Activated T-cell treated with anti-CD3 and anti-CD28 coated beads, Interleukin-2, amount 50 U/mL, for 4 hours (primary cell): ENCODE results near the gene IGFLR1. TPM values are rescaled to one million over a fixed set of nuclear protein-coding genes. Genes with fewer than 3 reads are reported as not detected.
"Not testable (repeated sequence)": the region's sequence is repeated elsewhere in the genome, so short reads cannot be mapped to it uniquely, and the experiment has no call there.

Source experiments
- ATAC-seq, 2 donors: fragments of 200-7000 bp; cut with Tn5 transposase; one replicate each; pipeline ENCODE4 v1.10.0; 2021
- DNase-seq: peaks from one replicate; pipeline ENCODE4 v3.0.0-alpha.2; 2020
- H3K27me3 Mint-ChIP-seq: one replicate; pipeline ENCODE4 v1.8.0; 2021; ENCODE audit warnings: low read depth, mixed read lengths
- H3K36me3 Mint-ChIP-seq: one replicate; pipeline ENCODE4 v1.8.0; 2022; ENCODE audit warnings: mixed read lengths; ENCODE audit not compliant: insufficient read depth
- H3K4me1 Mint-ChIP-seq: one replicate; pipeline ENCODE4 v1.8.0; 2021; ENCODE audit warnings: low read depth, mixed read lengths
- H3K4me3 Mint-ChIP-seq: one replicate; pipeline ENCODE4 v1.8.0; 2021; ENCODE audit warnings: mild to moderate bottlenecking, moderate library complexity, mixed read lengths
- H3K9me3 Mint-ChIP-seq: one replicate; pipeline ENCODE4 v1.8.0; 2021; ENCODE audit warnings: mixed read lengths
- total RNA-seq, 3 donors: library from RNA; stranded (reverse); gene quantifications; one replicate each; pipeline ENCODE4 v1.2.1, GENCODE V29; 2021

IGFLR1 gene
- total RNA-seq, 3 donors from 2014 or later = 24.0 to 32.7 (median 29.8) TPM

DNA sequence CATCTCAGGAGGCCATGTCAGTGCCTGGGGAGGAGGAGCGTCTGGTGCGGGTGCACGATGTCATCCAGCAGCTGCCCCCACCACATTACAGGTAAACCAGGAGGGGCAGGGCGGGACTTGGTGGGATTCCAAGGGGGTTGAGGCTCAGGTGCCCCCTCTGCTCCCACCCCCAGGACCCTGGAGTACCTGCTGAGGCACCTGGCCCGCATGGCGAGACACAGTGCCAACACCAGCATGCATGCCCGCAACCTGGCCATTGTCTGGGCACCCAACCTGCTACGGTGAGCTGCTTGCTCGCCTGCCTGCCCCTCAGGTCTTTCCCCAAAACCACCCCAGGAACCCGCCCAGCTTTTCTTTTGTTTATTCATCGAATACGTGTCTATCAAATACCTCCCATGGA is 40.3 kb upstream of the IGFLR1 start:
- ATAC-seq = no peak
- Mint-ChIP-seq H3K9me3 (no peaks in the 10 kb centered on the region), H3K36me3 (peaks cover 11% of the 10 kb centered on the region), H3K4me1 (no peaks in the 10 kb centered on the region), H3K4me3 (no peak overlapping the region), H3K27me3 (no peaks in the 10 kb centered on the region)
- no peak for DNase-seq

DNA sequence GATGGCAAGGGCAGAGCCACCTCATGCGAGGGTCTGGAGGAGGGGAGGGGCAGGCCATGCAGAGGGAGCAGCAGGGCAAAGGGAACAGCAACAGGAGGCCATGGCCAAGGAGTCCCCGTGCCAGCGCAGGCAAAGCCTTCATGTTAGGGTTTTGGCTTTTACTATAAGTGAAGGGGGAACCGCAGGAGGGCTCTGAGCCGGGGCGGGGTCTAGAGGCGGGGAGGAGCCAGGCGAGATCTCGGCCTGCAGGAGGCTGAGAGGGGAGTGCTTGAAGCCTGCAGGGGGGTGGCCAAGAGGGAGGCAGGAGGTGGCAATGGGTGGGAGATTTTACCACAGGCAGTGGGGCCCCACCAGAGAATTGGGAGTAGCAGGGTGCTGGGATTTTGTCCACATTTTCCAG is 39.4 kb upstream of the IGFLR1 start:
- ATAC-seq = no peak
- Mint-ChIP-seq H3K36me3 (peaks cover 11% of the 10 kb centered on the region), H3K27me3 (no peaks in the 10 kb centered on the region), H3K9me3 (no peaks in the 10 kb centered on the region), H3K4me1 (peaks cover 3% of the 10 kb centered on the region), H3K4me3 (no peak overlapping the region)
- DNase-seq = no peak

DNA sequence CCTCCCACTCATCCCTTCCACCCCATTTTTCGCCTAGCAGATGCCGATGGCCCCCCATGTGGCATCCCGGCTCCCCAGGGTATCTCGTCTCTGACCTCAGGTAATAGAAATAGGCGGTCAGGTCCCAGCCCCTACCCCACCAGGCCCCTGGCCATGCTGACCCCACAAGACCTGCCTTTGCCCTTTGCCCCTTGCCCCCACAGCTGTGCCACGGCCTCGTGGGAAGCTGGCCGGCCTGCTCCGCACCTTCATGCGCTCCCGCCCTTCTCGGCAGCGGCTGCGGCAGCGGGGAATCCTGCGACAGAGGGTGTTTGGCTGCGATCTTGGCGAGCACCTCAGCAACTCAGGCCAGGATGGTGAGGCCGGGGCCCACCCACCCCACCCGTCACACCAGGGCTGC is 38.5 kb upstream of the IGFLR1 start:
- no peaks in the 10 kb centered on the region for H3K27me3 Mint-ChIP-seq
- H3K9me3 Mint-ChIP-seq = no peaks in the 10 kb centered on the region
- ATAC-seq = no peak
- H3K4me1 Mint-ChIP-seq = peaks cover 10% of the 10 kb centered on the region
- no peak overlapping the region for H3K4me3 Mint-ChIP-seq
- no peak for DNase-seq
- peaks cover 11% of the 10 kb centered on the region for H3K36me3 Mint-ChIP-seq

DNA sequence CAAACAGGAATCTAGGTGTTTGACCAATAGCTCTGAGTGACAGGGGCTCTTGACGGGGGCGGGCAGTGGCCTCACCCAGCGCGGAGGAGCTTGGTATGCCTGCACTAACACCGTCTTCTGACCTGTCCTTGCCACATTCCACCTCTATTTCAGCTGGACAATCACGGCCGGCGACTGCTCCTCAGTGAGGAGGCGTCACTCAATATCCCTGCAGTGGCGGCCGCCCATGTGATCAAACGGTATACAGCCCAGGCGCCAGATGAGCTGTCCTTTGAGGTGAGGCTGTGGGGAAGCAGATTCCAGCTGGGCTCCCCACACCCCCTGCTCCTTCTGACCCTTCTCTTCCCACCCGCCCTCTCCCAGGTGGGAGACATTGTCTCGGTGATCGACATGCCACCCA is 37.8 kb upstream of the IGFLR1 start:
- no peak for ATAC-seq
- Mint-ChIP-seq H3K9me3 (no peaks in the 10 kb centered on the region), H3K27me3 (no peaks in the 10 kb centered on the region)

DNA sequence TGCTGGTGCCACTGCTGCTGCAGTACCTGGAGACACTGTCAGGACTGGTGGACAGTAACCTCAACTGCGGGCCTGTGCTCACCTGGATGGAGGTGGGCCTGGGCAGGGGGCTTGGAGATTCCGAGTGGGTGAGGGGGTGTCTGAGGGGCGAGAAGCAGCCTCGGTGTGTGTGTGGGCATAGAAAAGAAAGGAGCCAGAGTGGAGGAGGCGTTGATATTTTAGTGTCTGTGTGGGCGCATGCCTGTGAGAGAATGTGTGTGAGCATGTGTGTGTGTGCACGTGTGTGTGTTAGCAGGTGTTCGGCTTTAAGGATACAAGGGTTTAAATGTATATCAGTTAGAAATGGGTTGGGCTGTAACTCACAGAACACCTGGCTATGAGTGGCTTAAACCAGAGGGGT is 36.8 kb upstream of the IGFLR1 start:
- Mint-ChIP-seq H3K4me1 (peaks cover 19% of the 10 kb centered on the region), H3K27me3 (no peaks in the 10 kb centered on the region), H3K4me3 (no peak overlapping the region), H3K36me3 (peaks cover 11% of the 10 kb centered on the region), H3K9me3 (no peaks in the 10 kb centered on the region)
- no peak for DNase-seq
- ATAC-seq = no peak

More for the DNA sequence above, 37.8 kb upstream of the IGFLR1 start:
- DNase-seq = no peak
- H3K36me3 Mint-ChIP-seq = peaks cover 11% of the 10 kb centered on the region
- peaks cover 11% of the 10 kb centered on the region for H3K4me1 Mint-ChIP-seq
- H3K4me3 Mint-ChIP-seq = no peak overlapping the region

DNA sequence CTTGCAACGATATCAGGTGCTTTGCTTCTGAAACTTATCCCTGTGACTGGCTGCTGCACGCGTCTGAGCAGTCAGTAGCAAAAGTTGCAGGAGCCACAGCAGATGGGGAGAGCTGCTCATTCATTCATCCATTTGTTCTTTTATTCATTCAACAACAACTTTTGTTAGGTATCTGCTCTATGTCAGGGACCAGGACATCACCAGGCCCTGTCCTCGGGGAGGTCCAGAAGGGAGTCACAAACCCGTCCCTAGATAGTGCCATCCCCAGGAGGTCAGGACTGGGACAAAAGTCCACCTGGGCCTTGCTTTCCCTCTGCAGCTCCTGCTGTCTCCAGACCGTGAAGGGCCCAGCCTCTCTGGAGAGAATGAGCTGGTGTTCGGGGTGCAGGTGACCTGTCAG is 35.7 kb upstream of the IGFLR1 start:
- H3K27me3 Mint-ChIP-seq = no peaks in the 10 kb centered on the region
- H3K4me1 Mint-ChIP-seq = peaks cover 19% of the 10 kb centered on the region
- DNase-seq (no peak), ATAC-seq (no peak)
- no peaks in the 10 kb centered on the region for H3K9me3 Mint-ChIP-seq
- peaks cover 7% of the 10 kb centered on the region for H3K36me3 Mint-ChIP-seq
- H3K4me3 Mint-ChIP-seq = no peak overlapping the region

DNA sequence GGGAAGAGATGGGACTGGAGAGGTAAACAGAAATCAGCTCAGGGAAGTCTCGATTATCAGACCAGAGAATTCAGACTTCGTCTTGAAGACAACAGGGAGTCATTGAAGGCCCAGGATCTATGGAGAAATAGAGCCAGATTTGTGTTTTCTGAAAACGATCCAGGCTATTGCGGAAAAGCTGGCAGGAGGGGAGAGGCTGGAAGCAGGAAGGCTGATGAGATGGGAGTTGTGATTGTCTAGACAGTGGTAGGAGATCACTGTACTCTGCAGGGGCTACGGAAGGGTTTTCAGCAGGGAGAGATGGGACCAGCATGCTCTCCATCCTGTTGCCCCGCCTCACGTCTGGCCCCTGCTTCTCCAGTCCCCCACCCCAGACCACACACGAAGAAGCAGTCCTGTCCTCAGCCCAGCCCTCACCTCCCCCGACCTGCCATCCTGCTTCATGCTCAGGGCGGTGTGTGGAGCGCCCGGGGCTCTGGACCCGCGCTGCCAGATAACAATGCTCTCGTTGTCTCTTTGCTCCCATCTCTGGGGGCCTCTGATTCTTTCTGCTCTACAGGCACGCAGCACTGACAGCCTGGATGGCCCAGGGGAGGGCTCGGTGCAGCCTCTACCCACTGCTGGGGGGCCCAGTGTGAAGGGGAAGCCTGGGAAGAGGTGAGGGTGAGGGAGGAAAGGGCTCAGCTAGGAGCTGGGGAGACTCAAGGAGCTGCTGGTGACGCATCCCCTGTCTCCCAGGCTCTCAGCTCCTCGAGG is 35.0 kb upstream of the IGFLR1 start:
- H3K9me3 Mint-ChIP-seq = no peaks in the 10 kb centered on the region
- no peak for DNase-seq
- peaks cover 19% of the 10 kb centered on the region for H3K4me1 Mint-ChIP-seq
- ATAC-seq = no peak
- H3K4me3 Mint-ChIP-seq = peak overlapping the region; percentile 59
- peaks cover 4% of the 10 kb centered on the region for H3K36me3 Mint-ChIP-seq
- H3K27me3 Mint-ChIP-seq = no peaks in the 10 kb centered on the region

DNA sequence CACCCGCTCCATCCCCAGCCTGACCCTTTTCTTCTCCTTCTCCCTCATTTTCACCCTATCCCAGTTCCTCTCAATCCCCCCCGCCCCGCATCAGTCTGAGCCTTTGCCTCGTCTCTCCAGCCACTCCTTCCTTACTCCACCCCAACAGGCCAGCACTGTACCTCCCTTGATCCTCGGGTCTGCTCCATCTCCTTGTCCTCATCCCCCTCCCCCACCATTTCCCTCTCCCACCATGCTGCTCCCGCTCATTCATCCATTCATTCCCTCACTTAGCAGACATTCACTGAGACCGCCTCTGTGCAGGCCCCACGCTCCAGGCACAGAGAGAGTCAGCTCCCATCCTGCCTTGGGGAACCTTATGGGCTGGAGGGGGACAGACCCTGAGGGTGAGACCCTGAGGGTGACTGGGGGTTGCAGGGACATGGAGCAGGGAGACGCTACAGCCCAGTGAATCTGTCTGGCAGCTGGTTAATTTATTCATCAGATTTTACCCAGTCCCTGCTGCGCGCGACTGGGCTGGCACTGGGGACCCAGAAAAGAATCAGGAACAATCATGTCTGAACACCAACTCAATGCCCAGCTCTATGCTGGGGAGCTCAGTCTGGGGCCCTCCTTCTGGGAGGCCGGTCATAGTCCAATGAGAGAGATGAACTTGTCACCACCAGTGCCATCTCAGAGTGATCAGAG is 34.0 kb upstream of the IGFLR1 start:
- H3K4me3 Mint-ChIP-seq = peak overlapping the region; percentile 59
- peaks cover 19% of the 10 kb centered on the region for H3K4me1 Mint-ChIP-seq
- no peak for DNase-seq
- H3K27me3 Mint-ChIP-seq = no peaks in the 10 kb centered on the region
- ATAC-seq = no peak
- no peaks in the 10 kb centered on the region for H3K36me3 Mint-ChIP-seq
- H3K9me3 Mint-ChIP-seq = no peaks in the 10 kb centered on the region

DNA sequence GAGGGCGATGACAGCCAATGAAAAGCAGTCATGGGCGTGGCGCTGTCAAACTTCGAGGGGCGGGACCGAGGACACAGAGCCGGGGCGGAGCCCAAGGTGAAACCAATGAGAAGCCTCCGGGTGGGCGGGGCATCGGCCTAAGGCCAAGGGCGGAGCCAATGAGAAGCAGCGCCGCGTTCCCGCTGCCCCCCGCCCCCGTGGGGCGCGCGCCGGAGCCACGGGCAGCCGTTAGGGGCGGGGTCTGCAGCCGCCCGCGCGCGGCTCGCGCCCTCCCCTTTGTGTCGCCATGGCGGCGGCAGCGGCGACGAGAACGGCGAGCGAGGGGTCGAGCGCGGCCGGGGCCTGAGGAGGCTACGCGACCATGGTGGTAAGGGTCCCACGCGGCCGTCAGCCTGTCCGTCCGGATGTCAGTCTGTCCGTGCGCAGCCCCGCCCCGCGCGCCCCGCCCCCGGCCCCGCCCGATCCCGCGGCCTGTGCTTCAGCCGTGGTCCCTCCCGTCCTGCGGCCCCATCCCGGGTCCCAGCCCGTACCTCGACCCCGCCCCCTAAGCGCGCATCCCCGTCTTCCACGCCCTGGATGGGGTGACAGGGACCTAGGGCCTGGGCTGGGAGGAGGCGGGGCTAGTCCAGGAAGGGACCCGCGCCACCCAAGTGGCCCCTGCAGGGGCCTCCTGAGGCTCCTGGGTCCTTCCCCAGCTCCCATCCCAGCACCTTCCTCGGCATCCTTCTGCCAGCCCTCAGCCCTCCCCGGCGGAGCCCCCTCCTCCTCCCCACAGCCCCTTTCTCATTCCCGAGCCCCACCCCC is 33.2 kb upstream of the IGFLR1 start, which contains the start of gene ARHGAP33:
Gene ARHGAP33 (plus strand): TSS at position 267 of the 804 bp plus-strand sequence. CDS start 95 bp downstream, at position 362.
- Mint-ChIP-seq H3K4me1 (peaks cover 19% of the 10 kb centered on the region), H3K9me3 (no peaks in the 10 kb centered on the region), H3K36me3 (no peaks in the 10 kb centered on the region), H3K27me3 (no peaks in the 10 kb centered on the region), H3K4me3 (peak within 1 kb of the TSS; percentile 71)
- ATAC-seq (peak; percentile 98 to 99), DNase-seq (peak; percentile 99)

DNA sequence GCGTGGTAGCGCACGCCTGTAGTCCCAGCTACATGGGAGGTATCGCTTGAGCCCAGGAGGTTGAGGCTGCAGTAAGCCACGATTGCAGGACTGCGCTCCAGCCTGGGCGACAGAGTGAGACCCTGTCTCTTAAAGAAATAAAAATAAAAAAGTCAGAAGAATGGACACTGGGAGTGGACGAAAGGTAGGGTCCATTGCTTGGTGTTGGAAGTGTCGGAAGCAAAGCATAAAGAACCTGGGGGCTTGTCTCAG is 32.7 kb upstream of the IGFLR1 start:
- no peaks in the 10 kb centered on the region for H3K27me3 Mint-ChIP-seq
- DNase-seq (no peak), ATAC-seq (no peak)

DNA sequence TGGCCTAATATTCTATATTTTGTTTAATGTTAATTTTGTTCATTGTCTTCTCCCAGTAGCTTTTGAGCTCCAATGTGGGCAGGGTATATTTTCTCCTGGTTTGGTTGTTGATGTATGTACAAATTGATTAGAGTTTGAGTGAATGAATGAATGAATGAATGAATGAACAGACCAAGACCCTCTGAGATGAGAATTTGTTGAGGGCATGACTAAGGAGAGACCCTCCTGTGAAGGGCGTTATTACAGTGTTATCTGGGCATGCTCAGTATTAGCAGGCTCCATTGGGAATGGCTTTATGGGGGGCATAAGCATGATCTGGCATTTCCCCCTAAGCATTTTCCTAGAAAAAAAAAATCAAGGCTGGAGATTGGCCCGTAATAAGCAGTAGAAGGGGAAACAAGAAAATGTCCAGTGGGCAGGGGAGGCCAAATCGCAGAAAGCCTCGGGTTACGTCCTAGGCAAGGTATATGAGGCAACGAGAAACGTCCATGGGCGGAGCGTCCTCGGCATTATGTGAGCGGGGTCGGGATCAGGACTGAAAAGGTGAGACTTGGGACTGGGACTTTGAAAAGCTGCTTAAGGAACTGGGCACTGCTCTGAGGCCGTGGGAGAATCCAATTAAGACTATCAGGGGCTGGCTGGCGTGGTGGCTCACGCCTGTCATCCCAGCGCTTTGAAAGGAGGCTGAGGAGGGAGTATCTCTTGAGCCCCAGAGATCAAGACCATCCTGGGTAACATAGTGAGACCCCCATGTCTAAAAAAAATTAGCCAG is 32.2 kb upstream of the IGFLR1 start:
- no peaks in the 10 kb centered on the region for H3K9me3 Mint-ChIP-seq
- H3K4me3 Mint-ChIP-seq = peak overlapping the region; percentile 71
- ATAC-seq (no peak), DNase-seq (no peak)
- H3K4me1 Mint-ChIP-seq = peaks cover 19% of the 10 kb centered on the region
- H3K27me3 Mint-ChIP-seq = no peaks in the 10 kb centered on the region
- H3K36me3 Mint-ChIP-seq = no peaks in the 10 kb centered on the region

More for the DNA sequence above, 32.7 kb upstream of the IGFLR1 start:
- no peaks in the 10 kb centered on the region for H3K9me3 Mint-ChIP-seq
- H3K4me1 Mint-ChIP-seq = peaks cover 19% of the 10 kb centered on the region
- no peaks in the 10 kb centered on the region for H3K36me3 Mint-ChIP-seq
- peak overlapping the region; percentile 71 for H3K4me3 Mint-ChIP-seq

DNA sequence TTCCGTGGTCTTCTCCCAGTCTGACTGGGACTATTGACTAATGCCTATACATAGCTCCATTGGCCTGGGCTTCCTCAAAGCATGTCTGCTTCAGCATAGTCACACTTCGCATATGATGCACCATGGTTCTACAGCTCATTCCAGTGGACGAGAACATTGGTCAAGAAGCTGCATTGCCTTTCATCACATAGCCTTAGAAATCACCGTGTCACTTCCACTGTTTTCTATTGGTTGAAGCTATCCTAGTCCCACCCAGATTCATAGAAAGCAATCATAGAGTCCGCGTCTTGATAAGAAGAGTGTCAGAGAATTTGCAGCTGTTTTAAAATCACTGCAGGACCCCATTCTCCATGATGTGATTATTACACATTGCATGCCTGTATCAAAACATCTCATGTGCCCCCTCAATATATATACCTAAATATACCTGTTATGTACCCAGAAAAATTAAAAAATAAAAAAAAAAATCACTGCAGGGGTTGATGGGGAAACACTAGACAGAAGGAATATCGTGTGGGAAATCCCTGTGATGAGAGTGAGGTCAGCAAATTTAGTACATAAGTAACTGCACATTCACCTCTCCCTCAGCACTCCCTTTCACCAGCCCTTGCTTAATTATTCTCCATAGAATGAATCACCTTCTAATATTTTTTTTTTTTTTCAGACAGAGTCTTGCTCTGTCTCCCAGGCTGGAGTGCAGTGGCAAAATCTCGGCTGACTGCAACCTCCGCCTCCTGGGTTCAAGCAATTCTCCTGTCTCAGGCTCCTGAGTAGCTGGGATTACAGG is 31.0 kb upstream of the IGFLR1 start:
- no peak for ATAC-seq
- DNase-seq = no peak
- H3K9me3 Mint-ChIP-seq = no peaks in the 10 kb centered on the region
- no peak overlapping the region for H3K4me3 Mint-ChIP-seq
- H3K27me3 Mint-ChIP-seq = no peaks in the 10 kb centered on the region
- peaks cover 4% of the 10 kb centered on the region for H3K36me3 Mint-ChIP-seq
- H3K4me1 Mint-ChIP-seq = peaks cover 19% of the 10 kb centered on the region

DNA sequence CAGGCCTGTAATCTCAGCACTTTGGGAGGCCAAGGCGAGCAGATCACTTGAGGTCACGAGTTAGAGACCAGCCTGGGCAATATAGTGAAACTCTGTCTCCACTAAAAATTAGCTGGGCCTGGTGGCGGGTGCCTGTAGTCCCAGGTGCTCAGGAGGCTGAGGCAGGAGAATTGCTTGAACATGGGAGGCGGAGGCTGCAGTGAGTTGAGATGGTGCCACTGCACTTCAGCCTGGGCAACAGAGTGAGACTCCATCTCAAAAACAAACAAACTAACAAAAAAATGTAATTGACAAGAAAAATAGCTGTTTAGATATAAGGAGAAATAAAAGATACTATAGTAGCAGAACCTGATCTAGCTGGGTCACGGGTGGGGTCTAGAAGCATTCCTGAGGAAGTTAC is 30.1 kb upstream of the IGFLR1 start:
- H3K27me3 Mint-ChIP-seq, H3K36me3 Mint-ChIP-seq, H3K4me3 Mint-ChIP-seq, ATAC-seq, DNase-seq, H3K9me3 Mint-ChIP-seq: not testable (repeated sequence)
- peaks cover 19% of the 10 kb centered on the region for H3K4me1 Mint-ChIP-seq
